GM21423 (cell line): ENCODE results near the gene ZBTB18.
"Not testable (repeated sequence)": the region's sequence is repeated elsewhere in the genome, so short reads cannot be mapped to it uniquely, and the experiment has no call there.

Experiments
- ATAC-seq: cut with Tn5 transposase; IDR thresholded peaks from one replicate; pipeline ENCODE4 v1.9.1; 2021; ENCODE audit warnings: mild to moderate bottlenecking, moderate library complexity; ENCODE audit not compliant: unreplicated experiment

Gene ZBTB18

DNA sequence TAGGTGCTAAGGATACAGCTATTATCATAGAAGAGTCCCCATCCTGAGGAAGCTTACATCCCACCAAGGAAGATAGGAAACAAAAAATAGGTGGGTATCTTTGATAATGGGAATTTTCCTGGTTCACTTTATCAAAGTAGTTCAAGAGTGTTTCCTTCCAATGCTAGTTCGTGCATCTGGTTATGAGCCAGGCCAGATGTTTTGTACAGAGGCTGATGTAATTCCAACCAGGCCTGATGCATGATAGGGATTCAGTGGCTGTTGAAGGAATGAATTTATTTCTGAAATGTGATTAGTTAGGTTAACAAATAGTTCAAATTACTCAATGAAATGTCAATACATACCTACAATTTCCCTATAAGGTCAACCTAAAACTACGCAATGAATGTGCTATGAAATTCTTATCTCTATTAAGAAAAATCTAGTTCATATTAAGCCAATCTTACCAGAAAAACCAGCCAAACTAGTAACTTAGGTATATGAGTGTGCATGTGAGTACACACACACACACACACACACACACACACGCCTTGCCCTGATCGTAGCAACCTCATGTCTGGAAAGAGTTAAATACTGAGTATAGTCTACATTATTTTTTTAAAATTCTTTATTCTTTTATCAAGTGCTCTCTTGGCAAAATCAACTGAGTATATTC, 9.5 kb upstream of the ZBTB18 start:
- ATAC-seq: no peak

GRCh38 chr1:244042293-244042692, 8.8 kb upstream of the ZBTB18 start:
- no peak for ATAC-seq

GRCh38 chr1:244044423-244044822, 6.7 kb upstream of the ZBTB18 start:
- ATAC-seq: no peak

DNA sequence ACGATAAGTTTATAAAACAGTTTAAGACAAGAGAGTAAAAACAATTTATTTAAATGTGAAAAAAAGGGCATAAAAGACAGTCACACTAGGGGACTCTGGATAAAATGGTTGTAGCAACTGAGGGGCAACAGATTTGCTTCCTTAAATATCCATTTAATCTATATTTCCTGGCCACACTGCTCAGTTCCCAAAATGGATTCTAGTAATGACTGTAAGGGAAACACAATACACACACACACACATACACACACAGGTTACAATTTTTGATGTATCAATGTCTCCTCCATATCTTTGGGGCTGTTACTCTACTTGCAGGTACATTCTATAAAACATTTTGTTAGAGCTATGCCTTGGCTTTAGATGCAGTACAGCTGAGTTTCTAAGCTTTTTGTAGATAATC, 4.8 kb upstream of the ZBTB18 start:
- not testable (repeated sequence) for ATAC-seq

GRCh38 chr1:244046907-244047611, 4.0 kb upstream of the ZBTB18 start:
- ATAC-seq: no peak

- ATAC-seq: peak; percentile 67
These were observed 3.3 kb upstream of the ZBTB18 start for GRCh38 chr1:244047621-244048255.

DNA sequence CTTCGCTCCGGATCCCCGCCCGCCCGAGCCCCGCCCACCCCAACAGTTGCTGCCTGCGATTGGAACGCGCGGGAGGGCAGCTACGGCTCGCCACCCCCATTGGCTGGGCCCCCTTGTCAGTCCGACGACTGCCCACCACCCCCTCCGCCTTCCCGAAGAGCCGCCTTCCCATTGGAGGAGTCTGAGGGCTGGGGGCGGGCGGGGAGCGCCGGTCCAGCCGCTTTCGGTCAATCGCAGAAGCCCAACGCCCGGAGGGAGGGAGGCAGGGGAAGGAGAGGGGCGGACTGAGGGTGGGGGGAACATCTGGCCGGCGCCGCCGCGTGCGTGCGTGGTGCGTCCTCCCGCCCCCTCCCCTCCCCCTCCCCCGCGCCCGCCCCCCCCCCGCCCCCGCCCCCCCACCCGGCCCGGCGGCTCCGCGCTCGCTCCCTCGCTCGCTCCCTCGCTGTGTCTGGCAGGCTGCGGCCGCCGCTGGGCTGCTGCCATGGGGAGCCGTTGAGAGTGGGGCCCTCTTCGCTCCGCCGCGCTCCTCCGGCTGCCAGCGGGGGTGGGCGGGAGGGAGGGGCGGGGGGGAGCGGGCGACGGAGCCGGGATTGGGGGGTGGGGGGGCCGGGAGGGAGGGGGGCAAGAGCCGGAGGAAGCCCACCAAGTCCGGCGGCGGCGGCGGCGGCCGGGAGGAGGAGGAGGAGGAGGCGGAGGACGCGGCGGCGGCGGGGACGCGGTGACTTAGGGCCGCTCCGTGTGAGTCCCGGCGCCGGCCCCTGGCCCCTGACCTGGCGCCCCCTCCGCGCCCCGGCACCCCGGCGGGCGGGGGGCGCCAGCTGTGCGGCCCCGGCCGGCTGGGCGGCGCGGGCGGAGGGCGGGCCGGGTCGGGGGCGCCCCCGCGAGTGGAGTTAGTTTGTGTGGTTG, 2.6 kb upstream of the ZBTB18 start:
- ATAC-seq: peak; percentile 69

GRCh38 chr1:244049162-244050013, 1.7 kb upstream of the ZBTB18 start:
- no peak for ATAC-seq

DNA sequence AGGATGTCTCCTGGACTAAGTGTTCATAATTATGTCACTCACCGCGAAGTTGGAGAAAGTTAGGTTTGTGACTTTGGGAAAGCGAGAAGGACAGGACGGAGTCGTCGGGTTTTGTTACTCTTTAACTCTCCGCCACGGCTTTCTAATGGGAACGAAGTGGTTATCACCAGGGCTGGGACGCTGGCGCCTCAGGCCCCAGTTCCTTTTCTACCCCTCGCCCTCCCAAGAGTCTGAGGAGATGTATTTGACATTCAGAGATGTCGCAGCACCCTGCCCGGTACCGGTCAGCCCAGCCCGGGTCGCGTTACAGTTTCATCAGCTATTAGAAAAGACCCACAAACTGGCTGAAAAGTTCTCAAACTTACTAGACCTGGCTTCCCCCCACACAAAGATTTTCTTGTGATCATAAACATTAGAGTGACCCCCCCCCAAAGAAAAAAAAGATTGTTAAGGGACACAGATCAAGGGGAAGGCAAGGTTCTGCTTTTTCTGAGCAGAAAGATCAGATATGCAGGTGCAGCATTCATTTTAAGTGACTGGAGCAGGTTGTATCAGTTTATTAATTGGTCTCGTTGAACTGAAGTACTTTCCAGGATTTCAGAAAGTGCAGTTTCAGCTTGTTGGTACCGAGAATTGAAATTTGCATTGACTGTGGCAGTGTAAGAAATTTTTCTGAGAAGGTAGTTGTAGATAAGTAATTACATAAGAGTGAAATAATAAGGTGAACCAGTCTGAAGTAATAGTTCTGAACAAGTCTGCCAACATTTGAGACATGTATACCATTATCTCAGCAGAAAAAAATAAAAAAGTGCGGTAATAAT, 859 bp upstream of the ZBTB18 start:
- ATAC-seq: no peak

- ATAC-seq: no peak
These were observed 1.1 kb downstream of the ZBTB18 start for GRCh38 chr1:244052016-244052727.

DNA sequence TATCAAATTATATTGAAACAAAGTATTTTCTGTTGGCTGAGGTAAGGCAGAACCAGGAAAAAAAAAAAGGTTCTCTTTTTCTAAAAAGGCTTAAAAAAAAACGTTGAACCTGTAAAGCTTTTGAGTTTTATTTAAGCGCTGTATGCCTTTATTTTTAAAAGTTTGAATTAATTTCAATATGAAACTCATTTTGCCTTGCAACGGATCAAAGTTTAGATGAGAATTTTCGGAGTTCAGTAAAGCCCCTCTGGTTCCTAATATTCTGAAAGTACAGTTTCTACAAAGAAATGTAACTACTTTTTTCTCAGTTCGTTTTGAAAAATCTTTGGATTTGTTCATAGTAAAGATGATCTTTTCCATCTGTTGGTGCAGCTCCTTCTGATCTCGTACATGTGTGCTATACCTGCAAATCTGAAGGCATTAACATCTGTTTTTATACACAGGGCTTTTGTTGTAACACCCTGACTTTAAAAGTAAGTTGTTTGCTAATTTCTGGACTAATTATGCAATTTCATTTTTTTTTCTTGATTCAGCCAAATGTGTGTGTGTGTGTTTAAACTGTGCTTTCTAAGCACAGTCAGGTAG, 1.7 kb downstream of the ZBTB18 start:
- no peak for ATAC-seq

- ATAC-seq: no peak
These were observed 2.7 kb downstream of the ZBTB18 start for GRCh38 chr1:244053831-244054230.

DNA sequence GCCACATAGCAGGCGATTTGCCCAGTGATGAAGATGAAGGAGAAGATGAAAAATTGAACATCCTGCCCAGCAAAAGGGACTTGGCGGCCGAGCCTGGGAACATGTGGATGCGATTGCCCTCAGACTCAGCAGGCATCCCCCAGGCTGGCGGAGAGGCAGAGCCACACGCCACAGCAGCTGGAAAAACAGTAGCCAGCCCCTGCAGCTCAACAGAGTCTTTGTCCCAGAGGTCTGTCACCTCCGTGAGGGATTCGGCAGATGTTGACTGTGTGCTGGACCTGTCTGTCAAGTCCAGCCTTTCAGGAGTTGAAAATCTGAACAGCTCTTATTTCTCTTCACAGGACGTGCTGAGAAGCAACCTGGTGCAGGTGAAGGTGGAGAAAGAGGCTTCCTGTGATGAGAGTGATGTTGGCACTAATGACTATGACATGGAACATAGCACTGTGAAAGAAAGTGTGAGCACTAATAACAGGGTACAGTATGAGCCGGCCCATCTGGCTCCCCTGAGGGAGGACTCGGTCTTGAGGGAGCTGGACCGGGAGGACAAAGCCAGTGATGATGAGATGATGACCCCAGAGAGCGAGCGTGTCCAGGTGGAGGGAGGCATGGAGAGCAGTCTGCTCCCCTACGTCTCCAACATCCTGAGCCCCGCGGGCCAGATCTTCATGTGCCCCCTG, 3.3 kb downstream of the ZBTB18 start:
- no peak for ATAC-seq

DNA sequence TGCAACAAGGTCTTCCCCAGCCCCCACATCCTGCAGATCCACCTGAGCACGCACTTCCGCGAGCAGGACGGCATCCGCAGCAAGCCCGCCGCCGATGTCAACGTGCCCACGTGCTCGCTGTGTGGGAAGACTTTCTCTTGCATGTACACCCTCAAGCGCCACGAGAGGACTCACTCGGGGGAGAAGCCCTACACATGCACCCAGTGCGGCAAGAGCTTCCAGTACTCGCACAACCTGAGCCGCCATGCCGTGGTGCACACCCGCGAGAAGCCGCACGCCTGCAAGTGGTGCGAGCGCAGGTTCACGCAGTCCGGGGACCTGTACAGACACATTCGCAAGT, 3.8 kb downstream of the ZBTB18 start:
- no peak for ATAC-seq

- no peak for ATAC-seq
These were observed 5.5 kb downstream of the ZBTB18 start for GRCh38 chr1:244056577-244056976.

DNA sequence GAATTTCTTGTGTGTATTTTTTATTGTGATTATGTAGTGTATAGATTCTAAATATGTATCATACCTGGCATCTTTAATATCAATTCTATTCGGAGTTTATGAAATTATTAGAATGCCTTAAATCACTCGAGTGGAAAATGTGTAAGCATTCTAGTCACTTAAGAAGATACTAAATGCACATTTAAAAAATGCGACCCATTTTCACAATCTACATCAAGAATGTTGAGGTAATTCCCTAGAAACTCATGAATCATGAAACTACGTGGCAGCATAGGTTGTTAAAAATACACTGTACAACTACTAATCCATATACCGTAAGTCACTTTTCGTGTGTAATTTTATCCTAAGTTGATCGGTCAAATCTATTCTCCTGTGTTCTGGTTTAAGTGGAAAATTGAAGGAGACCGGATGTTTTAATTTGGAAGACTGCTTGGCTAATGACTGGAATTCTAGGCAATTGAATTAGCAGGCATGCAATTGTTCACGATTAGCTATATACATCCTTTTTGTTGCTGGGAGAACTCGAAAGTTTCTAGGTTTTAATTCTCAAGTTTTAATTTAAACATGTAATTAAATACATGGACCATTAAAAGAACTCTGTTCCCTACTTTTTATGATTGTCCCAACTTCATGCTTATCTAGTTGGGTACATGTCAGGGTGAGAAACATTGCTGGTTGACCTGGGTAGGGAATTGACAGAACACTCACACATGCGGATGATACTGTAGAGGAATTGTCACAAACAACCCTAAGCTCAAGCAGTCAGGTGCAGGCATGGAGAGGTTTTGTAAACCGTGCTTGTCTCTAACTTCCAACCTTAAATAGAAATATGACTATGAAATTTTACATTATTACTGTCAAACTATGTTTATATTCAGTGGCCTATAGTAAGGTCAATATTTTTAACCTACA, 6.6 kb downstream of the ZBTB18 start:
- no peak for ATAC-seq

- no peak for ATAC-seq
These were observed 9.0 kb downstream of the ZBTB18 start for GRCh38 chr1:244060117-244060516.
